DMS79 (cell line): ENCODE data around the gene IL22RA1.
A peak's percentile ranks its signal among the peaks of the same experiment; 100 is the strongest.

Source experiments
- DNase-seq: peaks from one replicate; lab custom pipeline; 2025; lab: John Stamatoyannopoulos, UW

IL22RA1 gene

GRCh38 chr1:24114753-24115152 is 28.2 kb downstream of the IL22RA1 start:
- DNase-seq = no peak

GRCh38 chr1:24113641-24114033 is 29.3 kb downstream of the IL22RA1 start:
- DNase-seq = no peak

GRCh38 chr1:24111996-24112779 is 30.8 kb downstream of the IL22RA1 start, which contains the start of gene MYOM3:
Gene MYOM3 (minus strand): TSS chr1:24112135. CDS start chr1:24108636, 3,499 bp downstream.
- DNase-seq = peak; percentile 77

GRCh38 chr1:24111262-24111995 is 31.5 kb downstream of the IL22RA1 start:
- no peak for DNase-seq

GRCh38 chr1:24110642-24111261 is 32.2 kb downstream of the IL22RA1 start:
- DNase-seq = no peak

- no peak for DNase-seq
Observed at GRCh38 chr1:24109686-24110475, 33.1 kb downstream of the IL22RA1 start.

- DNase-seq = no peak
Observed at GRCh38 chr1:24109166-24109483, 33.8 kb downstream of the IL22RA1 start.

- DNase-seq = no peak
Observed at GRCh38 chr1:24108334-24109165, 34.4 kb downstream of the IL22RA1 start.

GRCh38 chr1:24107462-24108138 is 35.3 kb downstream of the IL22RA1 start:
- DNase-seq = no peak

GRCh38 chr1:24105368-24106160 is 37.4 kb downstream of the IL22RA1 start:
- no peak for DNase-seq

GRCh38 chr1:24104854-24105253 is 38.1 kb downstream of the IL22RA1 start:
- DNase-seq = no peak

- DNase-seq = no peak
Observed at GRCh38 chr1:24103879-24104278, 39.1 kb downstream of the IL22RA1 start.

- DNase-seq = no peak
Observed at GRCh38 chr1:24103408-24103807, 39.5 kb downstream of the IL22RA1 start.

- no peak for DNase-seq
Observed at GRCh38 chr1:24102961-24103360, 40.0 kb downstream of the IL22RA1 start.

- DNase-seq = no peak
Observed at GRCh38 chr1:24101796-24102586, 40.9 kb downstream of the IL22RA1 start.

GRCh38 chr1:24100945-24101737 is 41.8 kb downstream of the IL22RA1 start:
- DNase-seq = no peak

- no peak for DNase-seq
Observed at GRCh38 chr1:24098943-24099638, 43.8 kb downstream of the IL22RA1 start.

GRCh38 chr1:24098102-24098501 is 44.8 kb downstream of the IL22RA1 start:
- DNase-seq = no peak
